HG03520 (cell line): ENCODE measurements around the gene RNF186.

Experiments used
- ATAC-seq: cut with Tn5 transposase; IDR thresholded peaks from one replicate; pipeline ENCODE4 v1.9.1; 2021; ENCODE audit warnings: mild to moderate bottlenecking, moderate library complexity; ENCODE audit not compliant: unreplicated experiment

Gene RNF186

GRCh38 chr1:19768353-19769210 is 46.5 kb downstream of the RNF186 start:
- no peak for ATAC-seq

DNA sequence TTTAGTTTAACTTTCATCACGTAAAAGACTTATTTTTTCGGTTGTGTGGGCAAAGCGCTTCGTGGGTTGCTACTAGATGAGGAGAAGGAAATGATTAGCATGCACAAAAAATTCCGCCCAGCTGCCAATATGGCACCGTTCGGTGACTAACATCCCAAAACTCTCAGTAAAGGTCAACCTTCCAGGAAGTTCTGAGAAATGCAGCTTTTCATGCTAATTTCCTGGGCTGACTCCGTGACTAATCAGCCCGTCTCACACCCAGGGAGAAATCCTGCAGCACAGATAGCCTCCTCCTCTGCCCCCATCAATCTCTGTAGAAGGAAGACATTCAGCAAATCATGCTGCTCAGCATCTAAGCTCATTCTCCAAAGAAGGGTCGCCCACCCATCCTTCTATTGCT is 49.5 kb downstream of the RNF186 start:
- no peak for ATAC-seq

DNA sequence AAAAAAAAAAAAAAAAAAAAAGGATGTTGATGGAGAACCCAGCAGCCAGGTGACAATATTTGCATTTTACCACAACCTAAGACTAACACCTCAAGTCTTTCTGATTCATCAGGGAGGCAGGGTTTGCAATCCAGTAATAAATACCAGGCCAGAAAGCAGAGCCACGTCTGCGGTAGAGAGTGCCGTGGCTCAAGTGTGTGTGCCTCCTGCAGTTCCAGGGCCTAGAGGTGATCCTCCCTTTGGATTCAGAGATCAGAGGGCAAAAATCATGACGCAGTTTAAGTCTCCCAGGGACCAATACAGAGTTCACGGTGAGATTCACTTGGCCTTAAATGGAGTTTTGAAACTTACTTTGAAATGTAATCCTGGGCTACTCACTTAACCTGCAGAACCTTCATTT is 50.2 kb downstream of the RNF186 start:
- ATAC-seq = no peak
